HG02885 (cell line): ENCODE data around the gene BRDT.

ENCODE experiments used
- ATAC-seq: cut with Tn5 transposase; IDR thresholded peaks from one replicate; pipeline ENCODE4 v1.9.1; 2021; ENCODE audit warnings: mild to moderate bottlenecking; ENCODE audit not compliant: unreplicated experiment, poor library complexity

Gene BRDT

GRCh38 chr1:91949356-91949699 is at the start of gene BRDT:
BRDT (plus strand) TSS chr1:91949401; CDS start chr1:91962755, 13,354 bp downstream.
- no peak for ATAC-seq

- ATAC-seq = no peak
These were observed 48.6 kb upstream of the BRDT start for GRCh38 chr1:91900562-91900961.

GRCh38 chr1:91901231-91901630 is 48.0 kb upstream of the BRDT start:
- ATAC-seq = no peak

GRCh38 chr1:91912266-91912665 is 36.9 kb upstream of the BRDT start:
- ATAC-seq = no peak

GRCh38 chr1:91913018-91913417 is 36.2 kb upstream of the BRDT start:
- ATAC-seq = no peak

DNA sequence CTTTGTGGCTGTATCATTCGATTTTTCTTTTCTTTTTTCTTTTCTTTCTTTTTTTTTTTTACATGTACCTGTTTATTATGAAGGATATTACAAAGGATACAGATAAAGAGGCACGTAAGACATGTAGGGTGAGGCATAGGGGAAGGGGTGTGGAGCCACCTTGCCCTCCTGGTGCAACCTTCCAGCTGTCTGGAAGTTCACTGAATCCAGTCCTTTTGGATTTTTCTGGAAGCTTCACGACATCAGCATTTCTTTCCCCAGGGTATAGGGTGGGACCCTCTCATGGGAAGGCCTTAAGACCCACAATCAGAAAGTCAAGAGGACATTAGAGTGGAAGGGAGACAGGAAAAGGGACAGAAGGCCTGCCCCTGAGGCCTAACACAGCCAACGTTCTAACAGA is 33.2 kb upstream of the BRDT start:
- no peak for ATAC-seq

DNA sequence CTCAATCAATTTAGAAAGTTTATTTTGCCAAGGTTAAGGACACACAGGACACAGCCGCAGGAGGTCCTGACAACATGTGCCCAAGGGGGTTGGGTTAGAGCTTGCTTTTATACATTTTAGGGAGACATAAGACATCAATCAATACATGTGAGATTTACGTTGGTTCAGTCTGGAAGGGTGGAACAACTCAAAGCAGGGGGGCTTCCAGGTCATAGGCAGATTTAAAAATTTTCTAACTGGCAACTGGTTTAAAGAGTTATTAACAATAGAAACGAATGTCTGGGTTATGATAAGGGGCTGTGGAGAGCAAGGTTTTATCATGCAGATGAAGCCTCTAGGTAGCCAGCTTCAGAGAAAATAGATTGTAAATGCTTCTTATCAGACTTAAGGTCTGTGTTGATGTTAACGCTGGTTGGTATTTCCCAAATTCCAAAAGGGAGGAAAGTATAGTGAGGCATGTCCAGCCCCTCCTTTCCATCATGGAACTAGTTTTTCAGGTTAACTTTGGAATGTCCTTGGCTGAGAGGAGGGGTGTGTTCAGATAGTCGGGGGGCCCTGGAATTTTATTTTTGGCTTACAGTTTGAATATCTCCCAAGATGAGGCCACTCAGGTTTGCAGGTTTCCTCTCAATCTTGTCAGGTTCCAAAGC is 32.3 kb upstream of the BRDT start:
- no peak for ATAC-seq

DNA sequence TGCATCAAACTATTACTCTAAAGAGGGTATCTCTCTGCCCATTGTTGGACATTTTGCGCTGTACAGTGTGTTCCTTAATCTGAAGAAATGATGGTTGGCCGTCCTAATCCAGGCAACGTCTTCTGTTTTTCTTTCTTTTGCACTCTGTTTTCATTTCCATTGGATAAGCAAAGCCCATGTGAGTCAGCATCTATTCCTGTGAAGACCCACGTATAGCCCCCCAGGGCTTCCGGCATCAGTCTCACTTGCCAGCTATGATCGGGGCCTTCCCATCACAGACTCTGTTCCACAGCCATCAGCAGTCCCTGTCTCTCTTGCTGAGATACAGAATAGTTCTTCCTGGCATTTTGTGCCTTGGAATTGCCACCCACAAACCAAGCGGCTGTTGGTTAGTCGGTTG is 29.2 kb upstream of the BRDT start:
- ATAC-seq = no peak

GRCh38 chr1:91924146-91924545 is 25.1 kb upstream of the BRDT start:
- ATAC-seq = no peak

GRCh38 chr1:91925644-91926435 is 23.4 kb upstream of the BRDT start:
- ATAC-seq = no peak

DNA sequence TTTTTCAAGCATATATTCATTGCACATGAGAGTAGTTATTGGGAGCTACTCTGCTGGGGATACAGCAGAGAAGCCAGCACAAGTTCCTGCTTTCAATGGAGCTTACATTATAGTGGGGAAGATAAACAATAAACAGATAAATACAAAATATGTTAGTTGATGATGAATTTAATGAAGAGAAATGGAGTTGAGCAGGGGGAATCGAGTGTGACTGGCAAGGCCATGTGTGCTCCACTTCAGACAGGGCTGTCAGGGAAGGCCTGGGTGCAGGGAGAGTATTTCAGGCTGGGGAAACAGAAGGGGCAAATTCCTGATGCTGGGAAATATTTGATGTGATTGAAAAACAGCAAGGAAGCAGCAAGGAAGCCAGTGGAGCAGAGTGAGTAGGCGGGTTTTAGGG is 21.2 kb upstream of the BRDT start:
- ATAC-seq = no peak

- ATAC-seq = no peak
These were observed 20.0 kb upstream of the BRDT start for GRCh38 chr1:91929250-91929649.

DNA sequence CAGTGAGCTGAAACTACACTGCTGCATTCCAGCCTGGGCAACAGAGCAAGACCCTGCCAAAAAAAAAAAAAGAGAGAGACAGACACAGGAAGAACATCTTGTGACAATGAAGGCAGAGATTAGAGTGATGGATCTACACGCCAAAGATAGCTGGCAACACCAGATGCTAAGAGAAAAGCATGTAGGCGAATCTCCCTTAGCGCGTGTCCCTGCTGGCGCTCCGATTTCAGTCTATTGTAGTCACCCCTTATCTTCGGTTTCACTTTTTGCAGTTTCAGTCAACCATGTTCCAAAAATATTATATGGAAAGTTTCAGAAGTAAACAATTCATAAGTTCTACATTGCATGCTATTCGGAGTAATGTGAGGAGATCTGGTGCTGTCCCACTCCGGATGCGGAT is 11.6 kb upstream of the BRDT start:
- ATAC-seq = no peak

DNA sequence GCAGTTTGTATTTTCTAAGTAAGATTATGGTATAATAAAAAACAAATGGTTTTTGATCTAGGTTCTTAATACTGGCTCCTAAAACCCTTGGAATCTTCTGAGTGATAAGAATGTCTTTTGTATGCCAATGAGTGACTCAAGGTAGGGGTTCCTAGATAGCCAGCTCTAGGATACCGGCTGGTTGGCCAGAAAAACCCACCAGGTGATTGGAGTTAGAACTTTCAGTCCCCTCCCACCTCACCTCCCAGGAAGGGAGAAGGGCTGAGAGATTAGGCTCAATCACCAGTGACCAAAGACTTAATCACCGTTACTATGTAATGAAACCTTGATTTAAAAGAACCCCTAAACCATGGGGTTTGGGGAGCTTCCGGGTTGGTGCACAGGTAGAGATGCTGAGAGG is 8.7 kb upstream of the BRDT start:
- ATAC-seq = no peak

- ATAC-seq = no peak
These were observed 5.1 kb upstream of the BRDT start for GRCh38 chr1:91944087-91944486.

GRCh38 chr1:91948097-91948496 is 1.1 kb upstream of the BRDT start:
- no peak for ATAC-seq

DNA sequence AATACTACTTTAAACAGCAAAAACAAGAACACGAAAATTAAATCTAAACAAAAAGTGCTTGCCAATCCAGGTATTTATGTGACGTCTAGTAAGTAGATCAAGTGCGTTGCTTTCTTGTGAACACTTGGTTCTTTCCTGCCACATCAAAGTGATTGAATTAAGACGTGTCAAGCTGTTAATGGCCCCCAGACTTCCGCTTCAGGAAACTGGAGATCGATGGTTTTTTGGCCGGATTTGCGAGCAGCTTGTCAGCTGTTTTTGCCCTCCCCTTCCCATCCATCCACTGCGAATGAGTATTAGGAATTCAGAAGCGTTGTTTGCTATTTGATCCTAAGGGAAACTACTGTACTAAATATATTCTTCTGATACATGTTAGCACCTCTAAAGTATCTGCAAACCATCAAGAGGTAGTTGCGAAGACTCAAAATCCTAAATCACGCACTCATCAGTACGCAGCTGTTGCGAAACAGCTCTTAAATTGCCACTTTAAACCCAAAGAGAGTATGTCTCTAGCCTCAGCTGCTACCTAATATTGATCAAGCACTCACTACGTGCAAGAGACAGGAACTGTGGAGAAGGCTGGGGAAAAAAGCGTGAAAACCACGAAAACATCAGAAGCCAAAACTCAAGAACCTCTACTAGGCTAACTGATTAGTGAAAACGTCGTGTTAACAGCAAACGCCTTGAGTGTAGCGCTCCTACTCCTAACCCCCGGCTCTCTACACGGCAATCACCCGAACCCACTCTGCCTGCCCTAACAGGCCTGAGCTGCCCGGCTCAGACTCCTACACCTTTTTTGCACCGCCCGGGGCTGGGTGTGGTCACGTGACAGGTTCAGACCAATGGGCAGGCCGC is 473 bp upstream of the BRDT start:
- no peak for ATAC-seq

- ATAC-seq = no peak
These were observed 3.0 kb downstream of the BRDT start for GRCh38 chr1:91952187-91952586.

- no peak for ATAC-seq
These were observed 9.7 kb downstream of the BRDT start for GRCh38 chr1:91958926-91959325.

GRCh38 chr1:91968334-91968733 is 19.1 kb downstream of the BRDT start:
- no peak for ATAC-seq

- no peak for ATAC-seq
These were observed 30.2 kb downstream of the BRDT start for GRCh38 chr1:91979383-91979782.
